ENCODE results near the gene IL36RN. TPM values are rescaled to one million over a fixed set of nuclear protein-coding genes. Genes with fewer than 3 reads are reported as not detected.

The IL36RN gene
- total RNA-seq, 1 experiment from 2014 or later, result 1.7 TPM

DNA sequence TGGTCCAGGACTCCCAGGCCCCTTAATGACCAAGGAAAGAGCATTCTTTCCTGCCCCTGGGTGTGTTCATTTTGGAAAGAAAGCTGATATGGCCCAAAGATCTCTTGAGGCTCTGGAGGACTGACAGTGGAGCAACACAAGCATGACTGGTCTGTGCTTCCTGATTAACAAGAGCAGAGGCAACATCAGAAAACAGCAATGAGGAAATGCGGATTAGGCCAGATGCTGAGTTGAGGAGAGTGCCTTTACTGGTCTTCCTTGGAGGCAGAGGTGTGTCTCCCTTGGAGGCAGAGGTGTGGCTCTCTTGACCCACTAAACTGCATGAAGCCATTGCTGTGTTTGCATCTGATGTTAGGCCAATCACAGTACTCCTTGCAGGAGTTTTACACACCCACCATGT is 26.3 kb upstream of the IL36RN start:
- Histone ChIP-seq H3K9me3 (ENCODE audit: insufficient read depth, low read depth) (no peaks in the 10 kb centered on the region), H3K36me3 (ENCODE audit: low read depth) (no peaks in the 10 kb centered on the region), H3K4me1 (replicated peaks; ENCODE audit: insufficient read depth) (0 out of 2 replicates have a peak, but pooled peaks cover 4% of the 10 kb centered on the region), H3K4me2 (no peak overlapping the region), H2AFZ (no peak overlapping the region), H4K20me1 (ENCODE audit: insufficient read depth) (no peaks in the 10 kb centered on the region), H3K27ac (no peak overlapping the region), H3K79me2 (ENCODE audit: low read depth) (no peaks in the 10 kb centered on the region), H3K9me2 (ENCODE audit: insufficient read depth) (no peaks in the 10 kb centered on the region), H3K27me3 (ENCODE audit: insufficient read depth, low read depth) (no peaks in the 10 kb centered on the region), H3K4me3 (no peak overlapping the region), H3F3A (ENCODE audit: insufficient read depth, low read depth) (no peaks in the 10 kb centered on the region)
- BruUV-seq (replicated peaks), result no TSS peak
- intact Hi-C loops (cut with micrococcal nuclease; ENCODE audit: unreplicated experiment), result no loop called here
- TF ChIP-seq EZH2 (IDR thresholded peaks at IDR 0.05; ENCODE audit: low read depth) (no peak), CTCF (conservative IDR thresholded peaks at IDR 0.05) (no peak)
- DNase-seq, result no peak
- POLR2A ChIA-PET (ENCODE audit: unreplicated experiment), result no interaction called here
- CTCF ChIA-PET, result no interaction called here

GRCh38 chr2:113034016-113034415 is 25.0 kb upstream of the IL36RN start:
- POLR2A ChIA-PET (ENCODE audit: unreplicated experiment), result no interaction called here
- Histone ChIP-seq H3F3A (ENCODE audit: insufficient read depth, low read depth) (no peaks in the 10 kb centered on the region), H3K27me3 (ENCODE audit: insufficient read depth, low read depth) (no peaks in the 10 kb centered on the region), H3K4me3 (no peak overlapping the region), H4K20me1 (ENCODE audit: insufficient read depth) (no peaks in the 10 kb centered on the region), H3K9me3 (ENCODE audit: insufficient read depth, low read depth) (no peaks in the 10 kb centered on the region), H2AFZ (no peak overlapping the region), H3K4me1 (replicated peaks; ENCODE audit: insufficient read depth) (0 out of 2 replicates have a peak, but pooled peaks cover 4% of the 10 kb centered on the region), H3K36me3 (ENCODE audit: low read depth) (no peaks in the 10 kb centered on the region), H3K4me2 (no peak overlapping the region), H3K27ac (no peak overlapping the region), H3K9me2 (ENCODE audit: insufficient read depth) (no peaks in the 10 kb centered on the region), H3K79me2 (ENCODE audit: low read depth) (no peaks in the 10 kb centered on the region)
- CTCF ChIA-PET, result no interaction called here
- DNase-seq, result no peak
- intact Hi-C loops (cut with micrococcal nuclease; ENCODE audit: unreplicated experiment), result no loop called here
- BruUV-seq (replicated peaks), result no TSS peak
- TF ChIP-seq EZH2 (IDR thresholded peaks at IDR 0.05; ENCODE audit: low read depth) (no peak), CTCF (conservative IDR thresholded peaks at IDR 0.05) (no peak)

DNA sequence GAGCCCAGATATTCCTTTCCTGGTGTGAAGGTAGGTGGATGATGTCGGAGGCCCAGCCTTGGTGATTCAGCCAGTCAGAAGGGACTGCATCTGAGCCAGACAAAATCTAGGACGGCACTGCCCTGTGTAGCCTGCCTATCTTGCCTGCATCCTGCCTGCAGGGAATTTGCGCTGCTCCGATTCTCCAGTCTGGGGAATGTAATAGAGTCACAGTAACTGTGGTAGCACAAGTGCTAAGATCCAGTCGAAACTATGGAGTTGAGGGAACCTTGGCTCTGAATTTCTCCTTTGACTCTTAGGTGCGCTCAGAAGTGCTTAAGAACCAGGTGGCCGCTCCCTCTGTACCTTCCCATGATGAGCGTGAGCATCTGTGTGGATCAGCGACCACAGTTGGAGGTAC is 22.2 kb upstream of the IL36RN start:
- CTCF ChIA-PET, result no interaction called here

More for the DNA sequence above, 22.2 kb upstream of the IL36RN start:
- TF ChIP-seq CTCF (conservative IDR thresholded peaks at IDR 0.05) (no peak), EZH2 (IDR thresholded peaks at IDR 0.05; ENCODE audit: low read depth) (no peak)
- H3K27ac ChIP-seq, result no peak overlapping the region
- H3K4me1 ChIP-seq (replicated peaks; ENCODE audit: insufficient read depth), result 0 out of 2 replicates have a peak, but pooled peaks cover 4% of the 10 kb centered on the region
- no peaks in the 10 kb centered on the region for H4K20me1 ChIP-seq (ENCODE audit: insufficient read depth)
- H3K36me3 ChIP-seq (ENCODE audit: low read depth), result no peaks in the 10 kb centered on the region
- no TSS peak for BruUV-seq (replicated peaks)
- no peaks in the 10 kb centered on the region for H3F3A ChIP-seq (ENCODE audit: insufficient read depth, low read depth)
- H3K27me3 ChIP-seq (ENCODE audit: insufficient read depth, low read depth), result no peaks in the 10 kb centered on the region
- POLR2A ChIA-PET (ENCODE audit: unreplicated experiment), result no interaction called here
- intact Hi-C loops (cut with micrococcal nuclease; ENCODE audit: unreplicated experiment), result no loop called here
- H3K79me2 ChIP-seq (ENCODE audit: low read depth), result no peaks in the 10 kb centered on the region
- H3K4me2 ChIP-seq, result no peak overlapping the region
- no peaks in the 10 kb centered on the region for H3K9me2 ChIP-seq (ENCODE audit: insufficient read depth)
- DNase-seq, result no peak
- H3K4me3 ChIP-seq, result no peak overlapping the region
- H2AFZ ChIP-seq, result no peak overlapping the region
- no peaks in the 10 kb centered on the region for H3K9me3 ChIP-seq (ENCODE audit: insufficient read depth, low read depth)
